Measurements from ENCODE around the gene NAP1L1. TPM values are rescaled to one million over a fixed set of nuclear protein-coding genes. Genes with fewer than 3 reads are reported as not detected.

Gene NAP1L1
- total RNA-seq, 2 experiments from 2014 or later: 646 to 654 TPM

- Histone ChIP-seq H3K27ac (ENCODE audit: low read depth in 1 of 2, low read length in 2 of 2) (no peak overlapping the region), H3K4me3 (ENCODE audit: low read length) (no peak overlapping the region), H3K27me3 (ENCODE audit: control insufficient read depth in 1 of 2, insufficient read depth in 2 of 2, low read length in 2 of 2) (no peaks in the 10 kb centered on the region), H3K4me1 (ENCODE audit: insufficient read depth, low read length) (no peaks in the 10 kb centered on the region), H3K9me3 (ENCODE audit: control insufficient read depth in 1 of 2, insufficient read depth in 1 of 2, low read length in 2 of 2) (no peaks in the 10 kb centered on the region), H3K36me3 (ENCODE audit: insufficient read depth, low read length) (peaks cover 86% of the 10 kb centered on the region)
- H3K9me3 Mint-ChIP-seq: no peaks in the 10 kb centered on the region
- H3K4me3 Mint-ChIP-seq: no peak overlapping the region
- ATAC-seq (ENCODE audit: poor library complexity): no peak
- POLR2A ChIA-PET: no interaction called here
- peaks cover 5% of the 10 kb centered on the region for H3K4me1 Mint-ChIP-seq (ENCODE audit: low read depth)
- CTCF ChIA-PET: no interaction called here
- no peak overlapping the region for H3K27ac Mint-ChIP-seq
- peaks cover 95% of the 10 kb centered on the region for H3K36me3 Mint-ChIP-seq (ENCODE audit: low read depth)
- intact Hi-C loops (cut with DNase I, micrococcal nuclease): loop anchor here in 1 of 2 experiments (10.0 kb wide), 1 partner anchor 399 kb away; no protein-coding TSS in a partner anchor
- TF ChIP-seq, protein P1, sequence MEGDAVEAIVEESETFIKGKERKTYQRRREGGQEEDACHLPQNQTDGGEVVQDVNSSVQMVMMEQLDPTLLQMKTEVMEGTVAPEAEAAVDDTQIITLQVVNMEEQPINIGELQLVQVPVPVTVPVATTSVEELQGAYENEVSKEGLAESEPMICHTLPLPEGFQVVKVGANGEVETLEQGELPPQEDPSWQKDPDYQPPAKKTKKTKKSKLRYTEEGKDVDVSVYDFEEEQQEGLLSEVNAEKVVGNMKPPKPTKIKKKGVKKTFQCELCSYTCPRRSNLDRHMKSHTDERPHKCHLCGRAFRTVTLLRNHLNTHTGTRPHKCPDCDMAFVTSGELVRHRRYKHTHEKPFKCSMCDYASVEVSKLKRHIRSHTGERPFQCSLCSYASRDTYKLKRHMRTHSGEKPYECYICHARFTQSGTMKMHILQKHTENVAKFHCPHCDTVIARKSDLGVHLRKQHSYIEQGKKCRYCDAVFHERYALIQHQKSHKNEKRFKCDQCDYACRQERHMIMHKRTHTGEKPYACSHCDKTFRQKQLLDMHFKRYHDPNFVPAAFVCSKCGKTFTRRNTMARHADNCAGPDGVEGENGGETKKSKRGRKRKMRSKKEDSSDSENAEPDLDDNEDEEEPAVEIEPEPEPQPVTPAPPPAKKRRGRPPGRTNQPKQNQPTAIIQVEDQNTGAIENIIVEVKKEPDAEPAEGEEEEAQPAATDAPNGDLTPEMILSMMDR (IDR thresholded peaks at IDR 0.05): no peak
- no peak for DNase-seq
- no peaks in the 10 kb centered on the region for H3K27me3 Mint-ChIP-seq
These were observed 29.1 kb downstream of the NAP1L1 start for GRCh38 chr12:76055393-76055792.

- peaks cover 75% of the 10 kb centered on the region for H3K36me3 Mint-ChIP-seq (ENCODE audit: low read depth)
- POLR2A ChIA-PET: no interaction called here
These were observed 34.8 kb downstream of the NAP1L1 start for GRCh38 chr12:76049575-76050251.

DNA sequence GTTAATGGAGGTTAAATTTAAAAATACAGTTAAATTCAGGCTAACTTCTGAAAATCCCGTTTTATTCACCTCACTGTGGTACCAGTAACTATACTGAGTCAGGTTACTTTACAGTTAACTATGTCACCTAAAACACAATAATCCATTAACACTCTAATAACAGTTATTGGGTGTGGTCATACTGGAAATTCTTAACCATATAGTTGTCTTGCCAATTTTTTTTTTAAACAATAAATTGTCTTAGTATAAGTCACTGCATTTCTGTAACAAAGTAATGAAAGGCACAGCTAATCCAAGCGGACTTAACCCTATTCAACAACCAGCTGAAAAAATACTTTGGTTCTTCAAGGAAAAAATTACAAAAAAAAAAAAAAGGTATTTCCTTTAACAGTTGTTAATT, 36.7 kb downstream of the NAP1L1 start:
- CTCF ChIA-PET: interaction anchor here (0.7 to 2.4 kb wide), 5 partner anchors 8 to 521 kb away, joined by 3 to 7 read pairs (median 5); partner anchors contain the start of gene PHLDA1
- no peaks in the 10 kb centered on the region for H3K4me1 ChIP-seq (ENCODE audit: insufficient read depth, low read length)

More at GRCh38 chr12:76049575-76050251, 34.8 kb downstream of the NAP1L1 start:
- H3K36me3 ChIP-seq (ENCODE audit: insufficient read depth, low read length): peaks cover 71% of the 10 kb centered on the region
- H3K4me3 ChIP-seq (ENCODE audit: low read length): no peak overlapping the region
- H3K9me3 ChIP-seq (ENCODE audit: control insufficient read depth in 1 of 2, insufficient read depth in 1 of 2, low read length in 2 of 2): no peaks in the 10 kb centered on the region
- H3K4me3 Mint-ChIP-seq: no peak overlapping the region
- ATAC-seq (ENCODE audit: poor library complexity) (no peak), DNase-seq (no peak)
- no peak overlapping the region for H3K27ac ChIP-seq (ENCODE audit: low read depth in 1 of 2, low read length in 2 of 2)
- H3K4me1 Mint-ChIP-seq (ENCODE audit: low read depth): no peaks in the 10 kb centered on the region
- no peak overlapping the region for H3K27ac Mint-ChIP-seq
- CTCF ChIA-PET: interaction anchor here (0.9 to 2.4 kb wide), 2 partner anchors 13 kb away, joined by 6 to 7 read pairs; no protein-coding TSS in a partner anchor
- intact Hi-C loops (cut with DNase I, micrococcal nuclease): loop anchor here (5.0 to 10.0 kb wide), 2 partner anchors 33 to 405 kb away; partner anchors contain the start of gene NAP1L1 (in 1 of the 2)
- TF ChIP-seq, protein P1 (IDR thresholded peaks at IDR 0.05): no peak
- no peaks in the 10 kb centered on the region for H3K4me1 ChIP-seq (ENCODE audit: insufficient read depth, low read length)
- no peaks in the 10 kb centered on the region for H3K27me3 ChIP-seq (ENCODE audit: control insufficient read depth in 1 of 2, insufficient read depth in 2 of 2, low read length in 2 of 2)
- no peaks in the 10 kb centered on the region for H3K9me3 Mint-ChIP-seq
- no peaks in the 10 kb centered on the region for H3K27me3 Mint-ChIP-seq

More for the DNA sequence above, 36.7 kb downstream of the NAP1L1 start:
- Mint-ChIP-seq H3K36me3 (ENCODE audit: low read depth) (peaks cover 59% of the 10 kb centered on the region), H3K27me3 (no peaks in the 10 kb centered on the region), H3K9me3 (no peaks in the 10 kb centered on the region), H3K4me3 (no peak overlapping the region), H3K27ac (no peak overlapping the region), H3K4me1 (ENCODE audit: low read depth) (no peaks in the 10 kb centered on the region)
- H3K9me3 ChIP-seq (ENCODE audit: control insufficient read depth in 1 of 2, insufficient read depth in 1 of 2, low read length in 2 of 2): no peaks in the 10 kb centered on the region
- TF ChIP-seq, protein P1 (IDR thresholded peaks at IDR 0.05): no peak
- POLR2A ChIA-PET: no interaction called here
- peaks cover 51% of the 10 kb centered on the region for H3K36me3 ChIP-seq (ENCODE audit: insufficient read depth, low read length)
- intact Hi-C loops (cut with DNase I, micrococcal nuclease): loop anchor here in 1 of 2 experiments (5.0 kb wide), 1 partner anchor 35 kb away; the partner anchor contains the start of gene NAP1L1
- no peaks in the 10 kb centered on the region for H3K27me3 ChIP-seq (ENCODE audit: control insufficient read depth in 1 of 2, insufficient read depth in 2 of 2, low read length in 2 of 2)
- ATAC-seq (ENCODE audit: poor library complexity): no peak
- no peak overlapping the region for H3K4me3 ChIP-seq (ENCODE audit: low read length)
- H3K27ac ChIP-seq (ENCODE audit: low read depth in 1 of 2, low read length in 2 of 2): no peak overlapping the region
- no peak for DNase-seq

Data from CD4-positive, alpha-beta T cell (primary cell).